ENCODE measurements around the gene FRS2. TPM values are rescaled to one million over a fixed set of nuclear protein-coding genes. Genes with fewer than 3 reads are reported as not detected.

FRS2 gene
- total RNA-seq, 1 donor from 2014 or later, result 45.5 TPM

- DNase-seq (ENCODE audit: extremely low spot score, unreplicated experiment), result no peak
- H3K27ac Mint-ChIP-seq (ENCODE audit: unreplicated experiment), result peak overlapping the region; percentile 6
- H3K36me3 Mint-ChIP-seq (ENCODE audit: unreplicated experiment), result peaks cover 24% of the 10 kb centered on the region
- TF ChIP-seq, protein P1, sequence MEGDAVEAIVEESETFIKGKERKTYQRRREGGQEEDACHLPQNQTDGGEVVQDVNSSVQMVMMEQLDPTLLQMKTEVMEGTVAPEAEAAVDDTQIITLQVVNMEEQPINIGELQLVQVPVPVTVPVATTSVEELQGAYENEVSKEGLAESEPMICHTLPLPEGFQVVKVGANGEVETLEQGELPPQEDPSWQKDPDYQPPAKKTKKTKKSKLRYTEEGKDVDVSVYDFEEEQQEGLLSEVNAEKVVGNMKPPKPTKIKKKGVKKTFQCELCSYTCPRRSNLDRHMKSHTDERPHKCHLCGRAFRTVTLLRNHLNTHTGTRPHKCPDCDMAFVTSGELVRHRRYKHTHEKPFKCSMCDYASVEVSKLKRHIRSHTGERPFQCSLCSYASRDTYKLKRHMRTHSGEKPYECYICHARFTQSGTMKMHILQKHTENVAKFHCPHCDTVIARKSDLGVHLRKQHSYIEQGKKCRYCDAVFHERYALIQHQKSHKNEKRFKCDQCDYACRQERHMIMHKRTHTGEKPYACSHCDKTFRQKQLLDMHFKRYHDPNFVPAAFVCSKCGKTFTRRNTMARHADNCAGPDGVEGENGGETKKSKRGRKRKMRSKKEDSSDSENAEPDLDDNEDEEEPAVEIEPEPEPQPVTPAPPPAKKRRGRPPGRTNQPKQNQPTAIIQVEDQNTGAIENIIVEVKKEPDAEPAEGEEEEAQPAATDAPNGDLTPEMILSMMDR (IDR thresholded peaks at IDR 0.05), result no peak
- H3K4me1 Mint-ChIP-seq (ENCODE audit: unreplicated experiment), result peaks cover 24% of the 10 kb centered on the region
- H3K9me3 Mint-ChIP-seq (ENCODE audit: unreplicated experiment), result peaks cover 9% of the 10 kb centered on the region
- H3K4me3 Mint-ChIP-seq (ENCODE audit: unreplicated experiment), result no peak overlapping the region
- no peaks in the 10 kb centered on the region for H3K27me3 Mint-ChIP-seq (ENCODE audit: unreplicated experiment)
Observed at GRCh38 chr12:69484428-69484827, 14.2 kb downstream of the FRS2 start.

GRCh38 chr12:69490920-69491643 is 20.9 kb downstream of the FRS2 start:
- TF ChIP-seq, protein P1 (IDR thresholded peaks at IDR 0.05), result no peak
- H3K27me3 Mint-ChIP-seq (ENCODE audit: unreplicated experiment), result no peaks in the 10 kb centered on the region
- no peak overlapping the region for H3K4me3 Mint-ChIP-seq (ENCODE audit: unreplicated experiment)
- H3K4me1 Mint-ChIP-seq (ENCODE audit: unreplicated experiment), result peaks cover 29% of the 10 kb centered on the region
- H3K9me3 Mint-ChIP-seq (ENCODE audit: unreplicated experiment), result peaks cover 9% of the 10 kb centered on the region
- no peak for DNase-seq (ENCODE audit: extremely low spot score, unreplicated experiment)
- H3K27ac Mint-ChIP-seq (ENCODE audit: unreplicated experiment), result peak overlapping the region; percentile 95
- H3K36me3 Mint-ChIP-seq (ENCODE audit: unreplicated experiment), result peaks cover 20% of the 10 kb centered on the region

GRCh38 chr12:69492739-69493138 is 22.6 kb downstream of the FRS2 start:
- Mint-ChIP-seq H3K36me3 (ENCODE audit: unreplicated experiment) (peaks cover 9% of the 10 kb centered on the region), H3K27ac (ENCODE audit: unreplicated experiment) (peak overlapping the region; percentile 67), H3K27me3 (ENCODE audit: unreplicated experiment) (no peaks in the 10 kb centered on the region), H3K4me3 (ENCODE audit: unreplicated experiment) (no peak overlapping the region), H3K4me1 (ENCODE audit: unreplicated experiment) (peaks cover 41% of the 10 kb centered on the region), H3K9me3 (ENCODE audit: unreplicated experiment) (peaks cover 2% of the 10 kb centered on the region)
- DNase-seq (ENCODE audit: extremely low spot score, unreplicated experiment), result no peak
- TF ChIP-seq, protein P1 (IDR thresholded peaks at IDR 0.05), result no peak

GRCh38 chr12:69495071-69495470 is 24.9 kb downstream of the FRS2 start:
- peaks cover 55% of the 10 kb centered on the region for H3K4me1 Mint-ChIP-seq (ENCODE audit: unreplicated experiment)

More at GRCh38 chr12:69495071-69495470, 24.9 kb downstream of the FRS2 start:
- peaks cover 2% of the 10 kb centered on the region for H3K36me3 Mint-ChIP-seq (ENCODE audit: unreplicated experiment)
- H3K27me3 Mint-ChIP-seq (ENCODE audit: unreplicated experiment), result no peaks in the 10 kb centered on the region
- TF ChIP-seq, protein P1 (IDR thresholded peaks at IDR 0.05), result no peak
- no peak for DNase-seq (ENCODE audit: extremely low spot score, unreplicated experiment)
- no peak overlapping the region for H3K4me3 Mint-ChIP-seq (ENCODE audit: unreplicated experiment)
- H3K27ac Mint-ChIP-seq (ENCODE audit: unreplicated experiment), result no peak overlapping the region
- no peaks in the 10 kb centered on the region for H3K9me3 Mint-ChIP-seq (ENCODE audit: unreplicated experiment)
